ENCODE results near the gene EIF2B5. TPM values are rescaled to one million over a fixed set of nuclear protein-coding genes. Genes with fewer than 3 reads are reported as not detected.

Gene EIF2B5
- total RNA-seq, 1 experiment from 2014 or later = 40.8 TPM

Other genes with a start within 250 kb of the EIF2B5 start
- 18.9 and 26.7 TPM in 2 replicates for gene ABCC5, start 117.5 kb upstream of the EIF2B5 start, total RNA-seq (2014; rRNA removed)
- not detected in 2 replicates for gene HTR3D, start 103.6 kb upstream of the EIF2B5 start, total RNA-seq (2014; rRNA removed)
- not detected in 2 replicates for gene HTR3C, start 82.3 kb upstream of the EIF2B5 start, total RNA-seq (2014; rRNA removed)
- not detected in 2 replicates for gene HTR3E, start 38.3 kb upstream of the EIF2B5 start, total RNA-seq (2014; rRNA removed)
- 50.1 and 63.5 TPM in 2 replicates for gene DVL3, start 20.0 kb downstream of the EIF2B5 start, total RNA-seq (2014; rRNA removed)
- 569 and 621 TPM in 2 replicates for gene AP2M1, start 39.5 kb downstream of the EIF2B5 start, total RNA-seq (2014; rRNA removed)
- gene ABCF3, start 50.8 kb downstream of the EIF2B5 start, total RNA-seq (2014; rRNA removed) = 34.8 and 45.4 TPM in 2 replicates
- not detected in 2 replicates for gene VWA5B2, start 94.2 kb downstream of the EIF2B5 start, total RNA-seq (2014; rRNA removed)
- 71.4 and 77.7 TPM in 2 replicates for gene ALG3, start 113.6 kb downstream of the EIF2B5 start, total RNA-seq (2014; rRNA removed)
- 2.9 and 5.2 TPM in 2 replicates for gene EEF1AKMT4, start 114.3 kb downstream of the EIF2B5 start, total RNA-seq (2014; rRNA removed)
- gene CAMK2N2, start 126.2 kb downstream of the EIF2B5 start, total RNA-seq (2014; rRNA removed) = 0.69 TPM in 1 of 2 replicates, not detected in the other
- gene ECE2, start 140.7 kb downstream of the EIF2B5 start, total RNA-seq (2014; rRNA removed) = not detected in 2 replicates
- 623 and 688 TPM in 2 replicates for gene PSMD2, start 163.9 kb downstream of the EIF2B5 start, total RNA-seq (2014; rRNA removed)
- gene EIF4G1, start 179.2 kb downstream of the EIF2B5 start, total RNA-seq (2014; rRNA removed) = 302 and 321 TPM in 2 replicates
- 7.1 and 7.6 TPM in 2 replicates for gene FAM131A, start 202.2 kb downstream of the EIF2B5 start, total RNA-seq (2014; rRNA removed)
- gene CLCN2, start 226.2 kb downstream of the EIF2B5 start, total RNA-seq (2014; rRNA removed) = 4.4 and 5.9 TPM in 2 replicates
- 106 and 116 TPM in 2 replicates for gene POLR2H, start 226.4 kb downstream of the EIF2B5 start, total RNA-seq (2014; rRNA removed)
- not detected in 2 replicates for gene THPO, start 242.8 kb downstream of the EIF2B5 start, total RNA-seq (2014; rRNA removed)
- gene CHRD, start 244.7 kb downstream of the EIF2B5 start, total RNA-seq (2014; rRNA removed) = 0.11 and 1.7 TPM in 2 replicates